GM03348 (cell line): ENCODE results near the gene SFSWAP.
"Not testable (repeated sequence)": the region's sequence is repeated elsewhere in the genome, so short reads cannot be mapped to it uniquely, and the experiment has no call there.

Source experiments
- DNase-seq: peaks from one replicate; pipeline ENCODE4 v3.0.0; 2012; ENCODE audit warnings: low spot score

The SFSWAP gene

DNA sequence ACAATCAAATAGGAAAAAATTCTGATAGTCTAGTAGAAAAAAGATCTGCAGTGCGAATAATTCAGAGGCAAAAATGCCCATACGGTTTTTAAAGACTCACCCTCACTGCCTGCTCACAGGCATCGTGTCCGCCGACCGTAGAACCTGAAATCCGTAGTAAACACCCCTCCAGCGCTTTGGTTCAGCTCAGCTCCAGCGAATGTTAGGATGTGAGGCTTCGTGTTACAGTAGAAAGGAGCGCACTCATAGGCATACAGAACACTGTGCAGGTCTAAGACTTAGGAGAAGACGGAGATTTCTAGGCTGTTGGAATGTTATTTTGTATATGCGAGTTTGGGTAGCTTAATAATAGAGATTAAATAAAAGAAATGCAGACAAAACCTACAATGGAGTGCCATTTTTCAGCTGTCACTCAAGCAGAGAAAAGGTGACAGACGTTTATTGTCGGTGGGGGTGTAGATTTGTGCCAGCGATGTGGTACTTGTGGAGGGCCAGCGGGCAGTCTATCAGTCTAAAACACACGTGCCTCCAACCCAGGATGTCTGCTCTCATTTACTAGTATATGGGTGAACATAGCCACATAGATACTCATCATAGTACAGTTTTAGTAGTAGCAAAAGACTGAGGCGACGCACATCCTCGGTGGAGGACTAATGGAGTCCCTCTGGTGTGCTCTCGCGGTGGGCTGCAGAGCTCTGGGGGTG is 25.7 kb downstream of the SFSWAP start:
- DNase-seq: no peak

- no peak for DNase-seq
Measured at GRCh38 chr12:131737150-131737827, 26.4 kb downstream of the SFSWAP start.

DNA sequence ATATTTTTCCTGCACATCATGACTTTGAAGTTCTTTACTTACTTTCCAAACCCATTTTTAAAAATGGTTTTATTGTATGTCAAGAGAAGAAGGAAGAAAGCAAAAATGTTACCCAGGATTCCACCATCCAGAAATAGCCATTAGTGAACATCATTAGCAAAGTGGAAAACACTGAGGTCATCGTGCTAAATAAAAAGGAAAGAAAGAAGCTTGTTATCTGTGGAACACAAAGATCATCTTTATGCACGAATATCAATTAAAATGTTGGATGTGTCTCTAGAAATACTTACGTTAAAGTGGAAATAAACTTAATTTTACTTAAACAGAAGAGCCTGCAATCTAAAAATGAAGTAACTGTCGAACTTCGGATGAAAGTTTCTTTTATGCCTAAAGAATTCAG is 27.3 kb downstream of the SFSWAP start:
- DNase-seq: no peak

- no peak for DNase-seq
Measured at GRCh38 chr12:131740626-131741025, 29.7 kb downstream of the SFSWAP start.

DNA sequence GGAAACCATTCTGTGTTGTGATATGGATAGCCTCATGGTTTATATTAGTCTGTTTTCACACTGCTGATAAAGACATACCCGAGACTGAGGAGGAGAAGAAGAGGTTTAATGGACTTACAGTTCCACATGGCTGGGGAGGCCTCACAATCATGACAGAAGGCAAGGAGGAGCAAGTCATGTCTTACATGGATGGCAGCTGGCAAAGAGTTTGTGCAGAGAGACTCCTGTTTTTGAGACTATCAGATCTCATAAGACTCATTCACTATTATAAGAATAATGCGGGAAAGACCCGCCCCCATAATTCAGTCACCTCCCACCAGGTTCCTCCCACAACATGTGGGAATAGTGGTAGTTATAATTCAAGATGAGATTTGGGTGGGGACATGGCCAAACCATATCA is 31.9 kb downstream of the SFSWAP start:
- not testable (repeated sequence) for DNase-seq

GRCh38 chr12:131743410-131743809 is 32.5 kb downstream of the SFSWAP start:
- DNase-seq: not testable (repeated sequence)

DNA sequence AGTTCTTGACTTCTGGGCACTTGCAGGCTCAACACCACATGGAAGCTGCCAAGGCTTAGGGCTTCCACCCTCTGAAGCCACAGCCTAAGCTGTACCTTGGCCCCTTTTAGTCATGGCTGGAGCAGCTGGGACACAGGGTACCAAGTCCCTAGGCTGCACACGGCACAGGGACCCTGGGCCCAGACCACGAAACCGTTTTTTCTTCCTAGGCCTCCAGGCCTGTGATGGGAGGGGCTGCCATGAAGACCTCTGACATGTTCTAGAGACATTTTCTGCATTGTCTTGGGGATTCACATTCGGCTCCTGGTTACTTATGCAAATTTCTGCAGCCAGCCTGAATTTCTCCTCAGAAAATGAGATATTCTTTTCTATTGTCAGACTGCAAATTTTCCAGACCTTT is 33.0 kb downstream of the SFSWAP start:
- not testable (repeated sequence) for DNase-seq

DNA sequence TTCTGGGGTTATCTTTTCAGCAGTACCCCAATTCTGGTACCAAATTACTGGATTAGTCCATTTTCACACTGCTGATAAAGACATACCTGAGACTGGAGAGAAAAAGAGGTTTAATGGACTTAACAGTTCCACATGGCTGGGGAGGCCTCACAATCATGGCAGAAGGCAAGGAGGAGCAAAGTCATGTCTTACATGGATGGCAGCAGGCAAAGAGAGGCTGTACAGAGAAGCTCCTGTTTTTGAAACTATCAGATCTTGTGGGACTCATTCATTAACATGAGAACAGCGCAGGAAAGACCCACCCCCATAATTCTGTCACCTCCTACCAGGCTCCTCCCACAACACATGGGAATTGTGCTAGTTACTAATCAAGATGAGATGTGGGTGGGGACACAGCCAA is 33.8 kb downstream of the SFSWAP start:
- DNase-seq: not testable (repeated sequence)

GRCh38 chr12:131745706-131746105 is 34.8 kb downstream of the SFSWAP start:
- no peak for DNase-seq

- no peak for DNase-seq
Measured at GRCh38 chr12:131747276-131748177, 36.6 kb downstream of the SFSWAP start.

DNA sequence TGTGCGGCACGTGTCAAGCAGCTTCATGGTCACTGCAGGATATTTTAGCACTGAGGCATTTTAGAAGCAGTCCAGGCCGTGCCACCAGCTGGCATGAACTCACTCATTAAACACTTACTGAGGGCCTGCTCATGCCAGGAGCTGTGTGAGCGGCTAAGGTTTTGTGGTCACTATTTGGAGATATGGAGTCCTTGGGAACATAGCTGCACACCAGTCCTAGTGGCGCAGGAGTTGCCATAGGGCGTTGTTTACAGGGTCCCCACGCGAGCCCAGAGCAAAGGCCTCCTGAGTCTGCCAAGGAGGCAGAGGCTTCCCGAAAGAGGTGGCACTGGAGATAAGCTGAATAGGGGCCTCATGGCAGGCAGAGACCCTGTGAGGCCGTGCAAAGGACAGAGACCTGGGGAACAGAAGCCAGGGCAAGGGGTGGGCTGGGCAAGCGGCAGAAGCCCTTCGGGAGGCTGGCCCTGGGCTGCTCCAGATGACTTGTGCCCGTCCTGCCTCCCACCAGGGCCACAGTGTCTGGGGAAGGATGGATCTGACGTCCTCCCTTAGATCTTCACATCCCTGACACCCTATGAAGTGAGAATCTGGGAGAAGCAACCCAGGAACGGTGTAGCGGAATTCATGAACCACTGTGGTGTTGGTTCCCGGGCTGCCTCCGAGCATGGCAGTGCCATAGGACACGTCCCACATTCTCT is 38.9 kb downstream of the SFSWAP start:
- no peak for DNase-seq

DNA sequence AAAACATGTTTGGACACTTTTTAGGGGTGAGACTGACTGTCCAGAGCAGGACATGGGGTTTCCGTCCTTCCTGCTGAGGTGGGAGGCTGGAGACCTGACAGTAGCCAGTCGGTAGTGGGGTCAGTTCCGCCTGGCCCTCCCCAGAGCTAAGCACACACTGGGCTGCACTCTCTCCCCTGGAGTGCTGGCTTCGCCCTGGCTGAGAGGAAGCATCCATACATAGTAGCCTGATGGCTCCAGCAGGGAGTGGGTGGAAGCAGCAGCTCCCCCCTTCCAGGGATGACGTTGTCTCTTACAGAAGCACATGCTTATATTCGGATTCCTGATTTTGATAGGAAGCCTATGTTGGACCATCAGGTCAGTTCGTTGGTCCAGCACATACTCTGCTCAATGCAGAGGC is 40.4 kb downstream of the SFSWAP start:
- no peak for DNase-seq

DNA sequence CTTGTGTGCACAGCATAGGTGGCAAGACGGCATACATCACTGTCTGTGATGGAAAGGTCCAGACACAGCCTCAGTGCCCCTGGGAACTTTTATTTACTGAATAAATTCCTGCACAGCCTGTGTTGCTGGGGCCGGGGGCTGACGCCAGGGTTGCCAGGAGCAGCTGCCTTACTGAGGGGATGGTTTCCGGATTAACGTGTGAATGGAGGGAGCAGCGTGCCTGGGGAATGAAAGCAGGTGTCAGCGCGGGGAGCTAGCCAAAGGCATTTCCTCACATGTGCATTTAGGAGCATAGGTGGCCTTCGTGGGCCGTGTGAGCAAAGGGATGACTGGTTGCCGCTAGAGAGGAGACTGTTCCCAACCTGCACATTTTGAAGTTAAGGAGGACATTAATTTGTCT is 41.6 kb downstream of the SFSWAP start:
- DNase-seq: no peak

DNA sequence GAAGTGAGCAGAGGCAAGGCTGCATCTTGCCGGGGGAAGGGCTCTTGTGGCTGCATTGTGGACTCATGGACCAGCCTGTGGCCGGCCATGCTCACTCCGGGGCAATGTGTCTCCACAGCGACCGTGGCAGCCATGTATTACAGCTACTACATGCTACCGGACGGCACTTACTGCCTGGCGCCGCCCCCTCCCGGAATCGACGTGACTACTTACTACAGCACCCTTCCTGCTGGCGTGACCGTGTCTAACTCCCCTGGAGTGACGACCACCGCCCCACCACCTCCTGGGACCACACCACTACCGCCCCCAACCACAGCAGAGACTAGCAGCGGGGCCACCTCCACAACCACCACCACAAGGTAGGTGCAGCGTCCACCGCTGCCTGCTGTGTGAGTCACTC is 42.1 kb downstream of the SFSWAP start:
- no peak for DNase-seq

DNA sequence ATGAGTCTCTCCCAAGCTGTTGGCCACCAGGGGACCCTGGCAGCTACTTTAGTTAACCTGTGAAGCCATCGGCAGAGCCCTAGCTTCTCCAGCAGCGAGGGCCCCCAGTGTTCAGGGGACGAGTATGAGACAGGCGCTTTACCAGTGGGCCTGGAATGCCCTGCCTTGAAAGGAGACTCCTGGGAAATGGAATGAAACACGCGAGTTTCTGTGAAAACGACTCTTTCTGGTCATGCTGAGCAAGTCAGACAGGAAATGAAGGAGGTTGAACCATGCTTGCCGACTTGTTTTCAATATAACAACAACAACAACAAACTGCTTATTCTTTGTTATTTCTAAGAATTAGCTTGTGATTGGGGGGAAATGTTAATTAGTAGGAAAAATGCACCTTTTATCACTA is 42.9 kb downstream of the SFSWAP start:
- DNase-seq: no peak

- DNase-seq: no peak
Measured at GRCh38 chr12:131754184-131754583, 43.3 kb downstream of the SFSWAP start.

DNA sequence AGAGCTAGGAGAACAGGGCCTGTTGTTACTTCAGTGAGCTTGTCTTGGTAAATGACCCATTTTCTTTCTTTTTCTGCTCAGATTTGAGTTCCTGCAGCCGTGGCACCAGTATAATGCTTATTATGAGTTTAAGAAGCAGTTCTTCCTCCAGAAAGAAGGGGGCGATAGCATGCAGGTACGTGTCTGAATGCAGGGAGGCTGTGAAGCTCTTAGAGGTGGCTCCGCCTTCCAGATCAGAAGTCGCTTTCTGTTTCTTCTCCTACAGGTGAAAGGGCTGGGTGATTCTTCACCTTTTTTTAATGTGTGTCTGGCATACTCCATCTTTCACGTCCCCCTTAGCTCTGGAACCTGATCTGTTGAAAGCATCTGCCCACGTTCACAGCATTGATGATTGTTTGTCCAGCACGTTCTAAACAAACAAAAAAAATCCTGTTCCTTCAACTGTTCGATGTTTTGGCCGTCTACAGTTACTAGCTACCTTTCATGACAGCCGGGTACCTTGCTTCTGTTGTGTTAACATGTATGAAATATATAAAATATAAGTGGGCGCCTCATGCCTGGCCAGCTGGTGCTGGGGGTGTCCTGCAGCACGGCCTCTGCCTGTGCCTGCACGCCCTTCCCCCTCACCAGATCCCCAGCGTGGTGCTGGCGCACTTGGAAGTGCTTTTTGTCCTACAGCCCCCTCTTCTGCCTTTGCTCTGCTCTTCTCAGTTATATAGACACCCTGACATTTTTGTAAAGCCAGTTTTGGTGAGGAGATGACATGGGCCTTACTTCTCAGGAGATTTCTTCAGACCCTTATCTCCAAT is 44.6 kb downstream of the SFSWAP start:
- no peak for DNase-seq

- DNase-seq: no peak
Measured at GRCh38 chr12:131756441-131756840, 45.6 kb downstream of the SFSWAP start.

- DNase-seq: no peak
Measured at GRCh38 chr12:131757111-131757510, 46.2 kb downstream of the SFSWAP start.

GRCh38 chr12:131758016-131758739 is 47.3 kb downstream of the SFSWAP start:
- no peak for DNase-seq

DNA sequence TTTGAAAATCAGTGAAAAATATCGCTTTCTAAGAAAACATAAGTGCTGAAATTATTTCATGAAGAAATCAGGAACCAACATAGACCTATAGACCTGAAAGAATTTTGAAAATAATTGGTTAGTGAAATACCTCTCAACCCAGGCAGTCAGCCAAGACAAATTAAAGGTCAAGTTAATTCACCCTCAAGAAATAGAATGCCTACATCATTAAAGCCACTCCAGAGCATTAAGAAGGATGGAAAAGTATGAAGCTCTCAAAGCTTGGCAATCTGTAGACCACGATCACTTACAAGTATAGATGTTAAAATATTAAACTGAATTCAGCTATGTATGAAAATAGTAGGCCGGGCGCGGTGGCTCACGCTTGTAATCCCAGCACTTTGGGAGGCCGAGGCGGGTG is 48.3 kb downstream of the SFSWAP start:
- no peak for DNase-seq
